GM10847 (cell line): Measurements from ENCODE around the gene SHROOM3.

Experiments used
- POLR2A ChIP-seq: IDR thresholded peaks from 2 replicates; pipeline ENCODE4 v1.6.1; 2011; ENCODE audit not compliant: insufficient read length; ENCODE audit errors: extremely low read depth

The SHROOM3 gene

GRCh38 chr4:76607266-76607799, 172.3 kb downstream of the SHROOM3 start:
- no peak for TF ChIP-seq POLR2A

- no peak for TF ChIP-seq POLR2A
These were observed 172.8 kb downstream of the SHROOM3 start for GRCh38 chr4:76607846-76608245.

GRCh38 chr4:76610751-76611547, 175.9 kb downstream of the SHROOM3 start:
- no peak for TF ChIP-seq POLR2A

GRCh38 chr4:76611616-76612207, 176.7 kb downstream of the SHROOM3 start:
- TF ChIP-seq POLR2A, result no peak

- no peak for TF ChIP-seq POLR2A
These were observed 179.6 kb downstream of the SHROOM3 start for GRCh38 chr4:76614589-76614988.

- TF ChIP-seq POLR2A, result no peak
These were observed 181.0 kb downstream of the SHROOM3 start for GRCh38 chr4:76615999-76616398.

GRCh38 chr4:76616526-76616925, 181.5 kb downstream of the SHROOM3 start:
- TF ChIP-seq POLR2A, result no peak

- no peak for TF ChIP-seq POLR2A
These were observed 185.9 kb downstream of the SHROOM3 start for GRCh38 chr4:76620723-76621468.

- no peak for TF ChIP-seq POLR2A
These were observed 187.1 kb downstream of the SHROOM3 start for GRCh38 chr4:76622126-76622525.

GRCh38 chr4:76622717-76623116, 187.7 kb downstream of the SHROOM3 start:
- TF ChIP-seq POLR2A, result no peak

GRCh38 chr4:76623217-76624045, 188.4 kb downstream of the SHROOM3 start:
- TF ChIP-seq POLR2A, result no peak

- TF ChIP-seq POLR2A, result no peak
These were observed 189.2 kb downstream of the SHROOM3 start for GRCh38 chr4:76624241-76624681.

GRCh38 chr4:76624931-76625715, 190.1 kb downstream of the SHROOM3 start:
- TF ChIP-seq POLR2A, result no peak

- no peak for TF ChIP-seq POLR2A
These were observed 191.8 kb downstream of the SHROOM3 start for GRCh38 chr4:76626686-76627465.

GRCh38 chr4:76628251-76628650, 193.2 kb downstream of the SHROOM3 start:
- TF ChIP-seq POLR2A, result no peak
